Neural cell (in vitro differentiated cells): ENCODE measurements around the gene SLF2. TPM values are rescaled to one million over a fixed set of nuclear protein-coding genes. Genes with fewer than 3 reads are reported as not detected.

Experiments
- H2AFZ ChIP-seq: fragments of 200-600, 300-800 bp; sonication (generic), shearing (Covaris generic); 2 replicates; pipeline ENCODE4 v1.6.0; 2014; ENCODE audit warnings: low read depth, mild to moderate bottlenecking, antibody characterized with exemption, low read length, moderate library complexity
- H3F3A ChIP-seq: fragments of 200-600 bp; shearing (Covaris generic); 2 replicates; pipeline ENCODE4 v1.6.1; 2016; ENCODE audit warnings: mild to moderate bottlenecking, moderate library complexity, mixed read lengths, antibody characterized with exemption, low read length; ENCODE audit not compliant: insufficient read depth, poor library complexity, severe bottlenecking
- H3K27ac ChIP-seq: fragments of 200-600, 300-800 bp; sonication (generic), shearing (Covaris generic); 2 replicates; pipeline ENCODE4 v1.5.1; 2014; ENCODE audit warnings: mild to moderate bottlenecking, low read length, moderate library complexity
- H3K27me3 ChIP-seq: fragments of 300-800, 200-600 bp; sonication (generic), shearing (Covaris generic); 2 replicates; pipeline ENCODE4 v1.6.0; 2014; ENCODE audit warnings: mild to moderate bottlenecking, low read depth, low read length, moderate library complexity; ENCODE audit not compliant: insufficient read depth
- H3K36me3 ChIP-seq: fragments of 300-800, 200-600 bp; sonication (generic), shearing (Covaris generic); 2 replicates; pipeline ENCODE4 v1.5.1; 2014; ENCODE audit warnings: mild to moderate bottlenecking, antibody characterized with exemption, low read length, moderate library complexity; ENCODE audit not compliant: insufficient read depth
- H3K4me2 ChIP-seq: fragments of 300-800, 200-600 bp; sonication (generic), shearing (Covaris generic); 2 replicates; pipeline ENCODE4 v1.6.0; 2014; ENCODE audit warnings: mild to moderate bottlenecking, low read length
- H3K4me3 ChIP-seq: fragments of 300-800, 200-600 bp; sonication (generic), shearing (Covaris generic); 2 replicates; pipeline ENCODE4 v1.5.1; 2014; ENCODE audit warnings: mild to moderate bottlenecking, low read length, moderate library complexity
- H3K79me2 ChIP-seq: fragments of 200-600 bp; shearing (Covaris generic); replicated peaks from 2 replicates; pipeline ENCODE4 v1.6.0; 2014; ENCODE audit warnings: mild to moderate bottlenecking, low read length, moderate library complexity; ENCODE audit not compliant: insufficient read depth
- H3K9ac ChIP-seq: fragments of 300-800, 200-600 bp; sonication (generic), shearing (Covaris generic); 2 replicates; pipeline ENCODE4 v1.6.1; 2016; ENCODE audit warnings: mild to moderate bottlenecking, low read length, mixed read lengths
- H3K9me2 ChIP-seq: fragments of 200-600 bp; shearing (Covaris generic); 2 replicates; pipeline ENCODE4 v1.6.1; 2016; ENCODE audit warnings: mild to moderate bottlenecking, low read length, mixed read lengths; ENCODE audit not compliant: insufficient read depth
- H3K9me3 ChIP-seq: fragments of 200-600, 300-800 bp; sonication (generic), shearing (Covaris generic); 2 replicates; pipeline ENCODE4 v1.6.1; 2016; ENCODE audit warnings: mild to moderate bottlenecking, mixed run types, low read length, moderate library complexity, mixed read lengths
- H4K20me1 ChIP-seq: fragments of 200-600 bp; shearing (Covaris generic); 2 replicates; pipeline ENCODE4 v1.6.1; 2016; ENCODE audit warnings: mild to moderate bottlenecking, mixed run types; ENCODE audit not compliant: insufficient read depth
- CTCF ChIP-seq: fragments of 450-650 bp; IDR thresholded peaks from 2 replicates; pipeline ENCODE4 v1.5.1; 2014; ENCODE audit warnings: antibody characterized with exemption, mild to moderate bottlenecking, moderate library complexity; ENCODE audit not compliant: poor library complexity, severe bottlenecking
- EP300 ChIP-seq: fragments of 450-650 bp; conservative IDR thresholded peaks from 2 replicates; pipeline ENCODE4 v1.6.1; 2014; ENCODE audit warnings: antibody characterized with exemption, mild to moderate bottlenecking, moderate library complexity; ENCODE audit not compliant: poor library complexity, severe bottlenecking
- EZH2 ChIP-seq: fragments of 200-600, 300-800 bp; shearing (Covaris generic), sonication (generic); IDR thresholded peaks from 2 replicates; pipeline ENCODE4 v1.6.1; 2014; ENCODE audit warnings: antibody characterized with exemption, low read length, borderline replicate concordance, mild to moderate bottlenecking; ENCODE audit not compliant: insufficient read depth, poor library complexity, severe bottlenecking
- MXI1 ChIP-seq: fragments of 450-650 bp; conservative IDR thresholded peaks from 2 replicates; pipeline ENCODE4 v1.6.1; 2014; ENCODE audit warnings: antibody characterized with exemption, mild to moderate bottlenecking; ENCODE audit not compliant: poor library complexity, severe bottlenecking
- POLR2AphosphoS5 ChIP-seq: IDR thresholded peaks from 2 replicates; pipeline ENCODE4 v1.6.1; 2012
- RAD21 ChIP-seq: fragments of 450-650 bp; conservative IDR thresholded peaks from 2 replicates; pipeline ENCODE4 v1.6.1; 2014; ENCODE audit warnings: antibody characterized with exemption, mild to moderate bottlenecking, moderate library complexity
- REST ChIP-seq: IDR thresholded peaks from 2 replicates; pipeline ENCODE4 v1.6.1; 2012; ENCODE audit warnings: borderline replicate concordance
- SMC3 ChIP-seq: fragments of 450-650 bp; conservative IDR thresholded peaks from 2 replicates; pipeline ENCODE4 v1.6.1; 2014; ENCODE audit warnings: antibody characterized with exemption, mild to moderate bottlenecking, moderate library complexity; ENCODE audit not compliant: poor library complexity
- TAF1 ChIP-seq: IDR thresholded peaks from 2 replicates; pipeline ENCODE4 v1.6.1; 2012; ENCODE audit warnings: low read depth
- polyA plus RNA-seq: library from polyadenylated mRNA; depleted of rRNA; stranded (reverse); fragments of >200 nt; gene quantifications from 2 replicates; pipeline ENCODE4 v1.2.3, GENCODE V29; 2014

SLF2 gene
- polyA plus RNA-seq, 1 donor from 2014 or later = 43.0 TPM

- Histone ChIP-seq H3F3A (no peaks in the 10 kb centered on the region), H3K27me3 (peaks cover 2% of the 10 kb centered on the region), H3K9ac (no peak overlapping the region), H2AFZ (no peak overlapping the region), H3K79me2 (no peaks in the 10 kb centered on the region), H4K20me1 (no peaks in the 10 kb centered on the region), H3K9me3 (no peaks in the 10 kb centered on the region), H3K9me2 (no peaks in the 10 kb centered on the region), H3K4me3 (no peak overlapping the region), H3K36me3 (no peaks in the 10 kb centered on the region), H3K27ac (no peak overlapping the region), H3K4me2 (no peak overlapping the region)
- TF ChIP-seq EP300 (no peak), MXI1 (no peak), RAD21 (no peak), REST (no peak), POLR2AphosphoS5 (no peak), TAF1 (no peak), EZH2 (no peak), SMC3 (no peak), CTCF (no peak)
Measured at GRCh38 chr10:100874702-100875483, 37.9 kb upstream of the SLF2 start.

- Histone ChIP-seq H3K4me2 (no peak overlapping the region), H3K9me3 (no peaks in the 10 kb centered on the region)
- TF ChIP-seq EZH2 (no peak), EP300 (no peak), SMC3 (no peak), MXI1 (no peak), TAF1 (no peak), CTCF (no peak), REST (no peak), RAD21 (no peak), POLR2AphosphoS5 (no peak)
Measured at GRCh38 chr10:100875484-100876166, 37.1 kb upstream of the SLF2 start.

More at GRCh38 chr10:100875484-100876166, 37.1 kb upstream of the SLF2 start:
- H3K79me2 ChIP-seq = no peaks in the 10 kb centered on the region
- no peaks in the 10 kb centered on the region for H3F3A ChIP-seq
- H3K27ac ChIP-seq = no peak overlapping the region
- H3K36me3 ChIP-seq = no peaks in the 10 kb centered on the region
- H3K9me2 ChIP-seq = no peaks in the 10 kb centered on the region
- no peak overlapping the region for H2AFZ ChIP-seq
- no peaks in the 10 kb centered on the region for H4K20me1 ChIP-seq
- no peak overlapping the region for H3K4me3 ChIP-seq
- H3K9ac ChIP-seq = no peak overlapping the region
- peaks cover 2% of the 10 kb centered on the region for H3K27me3 ChIP-seq
